Stomach (tissue), 9 donors: ENCODE measurements around the gene ARSI. TPM values are rescaled to one million over a fixed set of nuclear protein-coding genes. Genes with fewer than 3 reads are reported as not detected.

Source experiments
- DNase-seq, 2 donors: peaks; one replicate each; pipeline versions ENCODE4 v3.0.0 to v3.0.0-alpha.2; 2013 to 2019
- H3K27ac ChIP-seq, 5 donors: fragments of 200-600 bp in 4 of 5; sonication (generic) in 4 of 5; one replicate each; pipeline ENCODE4 v1.5.1; 2013 to 2019; ENCODE audit warnings: mild to moderate bottlenecking in 1 of 5, moderate library complexity in 1 of 5
- H3K27me3 ChIP-seq, 3 donors: fragments of 200-600 bp; sonication (generic); one replicate each; pipeline ENCODE4 v1.5.1; 2017 to 2019; ENCODE audit warnings: mixed run types in 1 of 3
- H3K36me3 ChIP-seq, 4 donors: fragments of 200-600 bp; sonication (generic); 1 replicate in 3 of 4; 2 replicates in 1 of 4; pipeline ENCODE4 v1.5.1; 2016 to 2019
- H3K4me1 ChIP-seq, 4 donors: fragments of 200-600 bp; sonication (generic); one replicate each; pipeline ENCODE4 v1.5.1; 2016 to 2019
- H3K4me3 ChIP-seq, 4 donors: fragments of 200-600 bp; sonication (generic) in 3 of 4; one replicate each; pipeline ENCODE4 v1.5.1; 2016 to 2019; ENCODE audit warnings: mild to moderate bottlenecking in 1 of 4
- H3K9me3 ChIP-seq, 4 donors: fragments of 200-600 bp; sonication (generic); one replicate each; pipeline ENCODE4 v1.5.1; 2016 to 2019
- EP300 ChIP-seq: sonication (generic); formaldehyde crosslinking; IDR thresholded peaks from one replicate; pipeline ENCODE4 v1.6.1; 2017; ENCODE audit warnings: antibody characterized with exemption
- POLR2A ChIP-seq, 4 donors: fragments of 450-650 bp; IDR thresholded peaks; one replicate each; pipeline ENCODE4 v1.6.1; 2016; ENCODE audit warnings: antibody characterized with exemption in 4 of 4, control low read depth in 2 of 4, mild to moderate bottlenecking in 1 of 4, moderate library complexity in 1 of 4
- POLR2AphosphoS5 ChIP-seq, 3 donors: sonication (generic); formaldehyde crosslinking; IDR thresholded peaks; one replicate each; pipeline ENCODE4 v1.6.1; 2016; ENCODE audit warnings: antibody characterized with exemption in 3 of 3
- WGBS, 5 donors: extraction: QIAGEN DNeasy Blood & Tissue Kit in 3 of 5; methylation state at CpG; one replicate each; pipeline versions ENCODE4 v1.1.5 to v1.1.7; 2013 to 2018; 5-methylcytosine and 5-hydroxymethylcytosine counted together
- intact Hi-C: fragments of 100-400 bp; cut with DNase I; formaldehyde crosslinking; loops from one replicate; pipeline ENCODE4 v1.15.1; 2023; ENCODE audit warnings: low total_unique reads
- polyA plus RNA-seq, 3 donors: library from polyadenylated mRNA; stranded (reverse); fragments of 200-250 nt; gene quantifications; one replicate each; pipeline ENCODE4 v1.2.3, GENCODE V29; 2013
- total RNA-seq, 5 donors: library from RNA; depleted of rRNA; stranded (reverse); fragments of >200 nt; gene quantifications; one replicate each; pipeline versions ENCODE4 v1.1.0 to v1.2.3, GENCODE V29; 2014 to 2016
- TF ChIP-seq, protein P1 (sequence below), 7 experiments: fragments of 450-650 bp in 4 of 7; fragments of 200-600 bp in 3 of 7; sonication (generic) in 3 of 7; IDR thresholded peaks; one replicate each; pipeline ENCODE4 v1.5.1; 2016 to 2019; ENCODE audit warnings: antibody characterized with exemption in 7 of 7, control low read depth in 2 of 7, mild to moderate bottlenecking in 1 of 7
- donor health status: healthy with polysubstance abuse.
- donor health status: Bipolar disorder and iron deficiency.
- donor health status: healthy.

ARSI gene
- total and polyA plus RNA-seq, 8 donors, result 0.35 to 7.0 (median 1.7) TPM; not detected in 3

DNA sequence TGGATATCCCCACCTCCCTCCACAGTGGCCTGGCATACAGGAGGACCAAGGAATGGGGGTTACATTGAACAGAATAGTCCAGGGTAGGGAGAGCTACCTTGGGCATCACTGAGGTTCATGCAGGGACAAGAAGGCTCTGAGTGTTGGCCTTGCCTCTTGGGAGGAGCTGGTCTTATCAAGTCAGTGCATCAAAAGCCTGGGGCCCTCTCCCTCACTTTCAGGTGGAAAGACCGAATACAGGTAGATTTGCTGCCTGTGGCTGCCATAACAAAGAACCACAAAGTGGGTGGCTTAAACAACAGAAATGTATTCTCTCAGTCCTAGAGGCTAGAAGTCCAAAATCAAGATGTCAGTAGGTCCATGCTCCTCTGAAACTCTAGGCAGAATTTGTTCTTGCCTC lies 18.5 kb upstream of the ARSI start:
- H3K27me3 ChIP-seq, result no peaks in the 10 kb centered on the region
- DNase-seq, result no peak
- H3K36me3 ChIP-seq, result no peaks in the 10 kb centered on the region
- WGBS, 5 donors, result 70 to 90% (median 86%) methylated on average over 1 of the region's 1 CpG
- intact Hi-C loops, result no loop called here
- peaks cover 0 to 13% (median 5%) of the 10 kb centered on the region in 4 donors for H3K4me1 ChIP-seq
- no peaks in the 10 kb centered on the region for H3K9me3 ChIP-seq
- TF ChIP-seq POLR2AphosphoS5 (IDR thresholded peaks at IDR 0.05) (no peak), EP300 (no peak)
- TF ChIP-seq, protein P1, sequence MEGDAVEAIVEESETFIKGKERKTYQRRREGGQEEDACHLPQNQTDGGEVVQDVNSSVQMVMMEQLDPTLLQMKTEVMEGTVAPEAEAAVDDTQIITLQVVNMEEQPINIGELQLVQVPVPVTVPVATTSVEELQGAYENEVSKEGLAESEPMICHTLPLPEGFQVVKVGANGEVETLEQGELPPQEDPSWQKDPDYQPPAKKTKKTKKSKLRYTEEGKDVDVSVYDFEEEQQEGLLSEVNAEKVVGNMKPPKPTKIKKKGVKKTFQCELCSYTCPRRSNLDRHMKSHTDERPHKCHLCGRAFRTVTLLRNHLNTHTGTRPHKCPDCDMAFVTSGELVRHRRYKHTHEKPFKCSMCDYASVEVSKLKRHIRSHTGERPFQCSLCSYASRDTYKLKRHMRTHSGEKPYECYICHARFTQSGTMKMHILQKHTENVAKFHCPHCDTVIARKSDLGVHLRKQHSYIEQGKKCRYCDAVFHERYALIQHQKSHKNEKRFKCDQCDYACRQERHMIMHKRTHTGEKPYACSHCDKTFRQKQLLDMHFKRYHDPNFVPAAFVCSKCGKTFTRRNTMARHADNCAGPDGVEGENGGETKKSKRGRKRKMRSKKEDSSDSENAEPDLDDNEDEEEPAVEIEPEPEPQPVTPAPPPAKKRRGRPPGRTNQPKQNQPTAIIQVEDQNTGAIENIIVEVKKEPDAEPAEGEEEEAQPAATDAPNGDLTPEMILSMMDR (IDR thresholded peaks at IDR 0.05), result no peak
- H3K27ac ChIP-seq, result no peak overlapping the region
- no peak overlapping the region for H3K4me3 ChIP-seq

DNA sequence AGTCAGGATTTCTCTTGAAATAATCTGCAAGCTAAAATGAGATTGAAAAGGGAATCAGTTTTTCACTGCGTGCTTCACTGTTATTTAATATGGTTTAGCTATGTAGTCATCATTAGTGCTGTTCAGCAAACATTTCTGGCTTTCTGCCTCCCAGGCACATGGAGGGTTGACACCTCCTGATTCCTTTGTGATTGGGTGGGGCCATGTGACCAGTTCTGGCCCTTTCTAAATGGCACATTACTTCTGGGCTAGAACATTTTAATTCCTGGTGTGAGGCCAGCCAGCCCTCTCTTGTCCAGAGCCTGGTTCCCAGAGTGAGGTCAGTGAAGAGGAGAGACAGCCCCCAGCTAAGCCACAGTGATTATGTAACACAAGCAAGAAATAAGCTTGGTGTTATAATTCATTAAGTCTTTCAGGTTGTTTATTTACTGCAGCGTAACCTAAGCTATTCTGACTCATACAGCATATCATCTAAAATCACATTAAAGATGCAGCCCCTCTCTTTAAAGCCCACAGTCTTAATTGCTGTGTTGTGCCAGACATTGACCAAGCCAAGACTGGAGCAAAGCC lies 17.4 kb upstream of the ARSI start:
- no peaks in the 10 kb centered on the region for H3K27me3 ChIP-seq
- WGBS, 5 donors, result 50 to 59% (median 54%) methylated on average over 2 of the region's 2 CpGs
- TF ChIP-seq, protein P1 (IDR thresholded peaks at IDR 0.05), result no peak
- no peak for TF ChIP-seq POLR2A (IDR thresholded peaks at IDR 0.05)
- TF ChIP-seq POLR2AphosphoS5 (IDR thresholded peaks at IDR 0.05), result peak; percentile 14 to 66 (median 36)
- no peak for TF ChIP-seq EP300
- H3K4me3 ChIP-seq, result no peak overlapping the region
- H3K4me1 ChIP-seq, result peaks cover 0 to 13% (median 5%) of the 10 kb centered on the region in 4 donors
- intact Hi-C loops, result no loop called here
- peak overlapping the region in 1 of 5 donors; percentile 36 for H3K27ac ChIP-seq
- H3K9me3 ChIP-seq, result no peaks in the 10 kb centered on the region
- DNase-seq, result peak; percentile 30 to 83
- no peaks in the 10 kb centered on the region for H3K36me3 ChIP-seq

DNA sequence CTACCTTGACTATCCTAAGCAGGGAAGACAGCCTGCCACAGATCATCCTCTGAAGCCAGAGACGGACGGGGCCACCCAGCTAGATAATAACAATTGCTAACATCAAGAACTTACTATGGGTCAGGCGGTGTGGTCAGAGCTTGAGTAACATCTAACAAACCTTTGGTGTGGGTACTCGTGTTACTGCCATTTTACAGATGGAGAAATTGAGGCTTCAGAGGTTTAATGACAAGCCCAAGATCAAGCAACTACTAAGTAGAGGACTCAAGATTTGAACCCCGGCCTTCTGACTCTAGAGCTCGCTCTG lies 16.7 kb upstream of the ARSI start:
- Histone ChIP-seq H3K4me3 (no peak overlapping the region), H3K36me3 (no peaks in the 10 kb centered on the region), H3K27ac (peak overlapping the region in 1 of 5 donors; percentile 36), H3K27me3 (no peaks in the 10 kb centered on the region), H3K4me1 (peaks cover 0 to 13% (median 5%) of the 10 kb centered on the region in 4 donors), H3K9me3 (no peaks in the 10 kb centered on the region)
- intact Hi-C loops, result no loop called here
- no peak for DNase-seq
- 87 to 94% (median 92%) methylated on average over 6 of the region's 6 CpGs for WGBS, 5 donors
- no peak for TF ChIP-seq EP300
- no peak for TF ChIP-seq POLR2AphosphoS5 (IDR thresholded peaks at IDR 0.05)
- TF ChIP-seq, protein P1 (IDR thresholded peaks at IDR 0.05), result no peak
- no peak for TF ChIP-seq POLR2A (IDR thresholded peaks at IDR 0.05)

DNA sequence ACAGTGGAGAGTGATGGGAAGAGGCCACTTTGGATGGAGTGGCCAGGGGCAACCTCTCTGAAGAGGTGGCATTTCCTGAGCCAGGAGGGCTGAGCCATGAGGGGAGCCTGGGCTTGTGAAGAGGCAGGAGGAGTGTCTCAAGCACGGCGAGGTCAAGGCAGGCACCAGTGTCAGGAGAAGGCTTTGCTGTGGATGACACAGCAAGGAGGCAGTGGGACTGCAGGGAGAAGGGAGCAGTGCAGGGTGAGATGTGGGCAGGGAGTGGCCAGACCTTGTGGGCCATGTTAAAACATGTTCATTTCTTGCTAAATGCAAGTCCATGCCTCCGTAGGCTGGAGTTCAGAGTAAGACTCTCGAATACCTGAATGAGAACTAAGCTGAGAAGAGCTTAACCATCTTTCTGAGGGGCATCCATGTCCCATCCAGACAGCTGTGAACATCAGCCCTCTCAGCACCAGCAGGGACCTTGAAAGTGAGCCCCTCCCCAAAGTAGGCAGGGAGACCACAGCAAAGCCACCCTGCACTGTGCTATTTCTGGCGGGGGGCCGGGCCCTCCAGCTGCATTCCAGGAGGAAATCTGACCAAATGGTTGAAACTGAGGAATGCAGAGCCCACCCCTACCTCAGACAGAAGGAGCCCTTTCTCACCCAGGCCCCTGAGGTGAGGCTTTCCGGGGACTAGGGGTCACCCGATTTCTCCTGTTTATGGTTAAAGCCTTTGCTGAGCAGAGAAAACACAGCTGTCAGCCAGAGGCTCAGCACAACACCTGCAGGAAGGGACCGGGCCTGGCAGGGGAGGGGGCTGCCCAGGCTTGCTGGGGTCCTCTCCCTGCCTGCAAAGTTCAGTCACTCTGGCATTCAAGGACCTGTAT lies 16.1 kb upstream of the ARSI start:
- Histone ChIP-seq H3K27me3 (no peaks in the 10 kb centered on the region), H3K36me3 (no peaks in the 10 kb centered on the region), H3K4me1 (peaks cover 0 to 15% (median 5%) of the 10 kb centered on the region in 4 donors), H3K4me3 (no peak overlapping the region), H3K9me3 (no peaks in the 10 kb centered on the region), H3K27ac (no peak overlapping the region)
- intact Hi-C loops, result no loop called here
- WGBS, 5 donors, result 74 to 79% (median 74%) methylated on average over 8 to 9 of the region's 9 CpGs
- TF ChIP-seq, protein P1 (IDR thresholded peaks at IDR 0.05), result no peak
- TF ChIP-seq POLR2A (IDR thresholded peaks at IDR 0.05) (no peak), POLR2AphosphoS5 (IDR thresholded peaks at IDR 0.05) (no peak), EP300 (no peak)
- no peak for DNase-seq
